ENCODE measurements around the gene GOT2. TPM values are rescaled to one million over a fixed set of nuclear protein-coding genes. Genes with fewer than 3 reads are reported as not detected.

The GOT2 gene
- total RNA-seq, 1 experiment from 2014 or later, result 135 TPM

- Histone ChIP-seq H2AFZ (ENCODE audit: low read depth, low read length, poor library complexity, severe bottlenecking) (no peak overlapping the region), H3K27ac (ENCODE audit: low read depth, low read length) (no peak overlapping the region), H3K9me3 (ENCODE audit: control insufficient read depth in 1 of 2, insufficient read depth in 1 of 2, low read depth in 1 of 2, low read length in 2 of 2) (no peaks in the 10 kb centered on the region), H3K4me1 (ENCODE audit: control insufficient read depth in 1 of 2, insufficient read depth in 2 of 2, low read length in 2 of 2) (no peaks in the 10 kb centered on the region), H3K36me3 (ENCODE audit: control insufficient read depth in 1 of 2, insufficient read depth in 2 of 2, low read length in 2 of 2) (peaks cover 44 to 56% of the 10 kb centered on the region in 2 experiments), H3K9ac (ENCODE audit: low read length) (no peak overlapping the region), H3K9me2 (ENCODE audit: insufficient read depth) (no peaks in the 10 kb centered on the region), H3K4me2 (ENCODE audit: low read length) (no peak overlapping the region), H4K20me1 (ENCODE audit: insufficient read depth) (no peaks in the 10 kb centered on the region), H3K27me3 (ENCODE audit: insufficient read depth, low read length) (no peaks in the 10 kb centered on the region), H3K79me2 (ENCODE audit: insufficient read depth, low read length) (no peaks in the 10 kb centered on the region; the same call in 1 of the 2 replicates), H3K4me3 (replicated peaks in 1 of 2; ENCODE audit: low read depth in 1 of 2, low read length in 2 of 2) (no peak overlapping the region)
- no peak for TF ChIP-seq TCF7L2 (IDR thresholded peaks at IDR 0.05; ENCODE audit: borderline replicate concordance, extremely low read depth, insufficient read depth, insufficient read length)
- no peak for TF ChIP-seq REST (IDR thresholded peaks at IDR 0.05; ENCODE audit: low read depth)
- TF ChIP-seq SIN3A (IDR thresholded peaks at IDR 0.05; ENCODE audit: low read depth), result no peak
- no peak for TF ChIP-seq EZH2 (IDR thresholded peaks at IDR 0.05)
- no peak for TF ChIP-seq ZFX (IDR thresholded peaks at IDR 0.05)
- no peak for TF ChIP-seq MAX (IDR thresholded peaks at IDR 0.05)
- no peak for TF ChIP-seq RAD21 (IDR thresholded peaks at IDR 0.05; ENCODE audit: low read depth)
- no peak for TF ChIP-seq JUND (IDR thresholded peaks at IDR 0.05)
- no peak for TF ChIP-seq CEBPB (IDR thresholded peaks at IDR 0.05; ENCODE audit: low read depth)
- TF ChIP-seq SP1 (IDR thresholded peaks at IDR 0.05; ENCODE audit: low read depth), result no peak
- TF ChIP-seq FOSL1 (IDR thresholded peaks at IDR 0.05; ENCODE audit: low read depth), result no peak
- no peak for TF ChIP-seq ZNF274 (IDR thresholded peaks at IDR 0.05; ENCODE audit: low read depth, low read length)
- no peak for TF ChIP-seq ELF1 (IDR thresholded peaks at IDR 0.05; ENCODE audit: borderline replicate concordance, low read depth)
- no peak for TF ChIP-seq CBX3 (IDR thresholded peaks at IDR 0.05; ENCODE audit: low read depth)
- TF ChIP-seq POLR2AphosphoS5 (IDR thresholded peaks at IDR 0.05; ENCODE audit: low read depth, low read length), result no peak
- TF ChIP-seq ZBTB33 (IDR thresholded peaks at IDR 0.05; ENCODE audit: extremely low read depth, insufficient replicate concordance, low read length), result no peak
- intact Hi-C loops (cut with micrococcal nuclease), result no loop called here
- CTCF ChIA-PET, result no interaction called here
- BruUV-seq (replicated peaks), result no TSS peak
- POLR2A ChIA-PET, result no interaction called here
- no peak for DNase-seq (ENCODE audit: low read depth, low spot score)
- RAD21 ChIA-PET (ENCODE audit: low non-redundant PET in 1 of 2, low total read pairs in 2 of 2, uncharacterized antibody in 2 of 2, unreplicated experiment in 2 of 2), result no interaction called here
- no peak for ATAC-seq
These were observed 16.1 kb downstream of the GOT2 start for GRCh38 chr16:58717994-58718393.
